Stimulated activated CD4-positive, alpha-beta T cell treated with anti-CD3 and anti-CD28 coated beads, TNF-alpha, amount 100 ng/mL, for 4 hours (primary cell): Measurements from ENCODE around the gene PATL2.
A peak's percentile ranks its signal among the peaks of the same experiment; 100 is the strongest.
"Not testable (repeated sequence)": the region's sequence is repeated elsewhere in the genome, so short reads cannot be mapped to it uniquely, and the experiment has no call there.

Experiments
- DNase-seq, 3 experiments: peaks; one replicate each; pipeline ENCODE4 v3.0.0-alpha.2; 2020; ENCODE audit warnings: low read depth in 3 of 3

The PATL2 gene

DNA sequence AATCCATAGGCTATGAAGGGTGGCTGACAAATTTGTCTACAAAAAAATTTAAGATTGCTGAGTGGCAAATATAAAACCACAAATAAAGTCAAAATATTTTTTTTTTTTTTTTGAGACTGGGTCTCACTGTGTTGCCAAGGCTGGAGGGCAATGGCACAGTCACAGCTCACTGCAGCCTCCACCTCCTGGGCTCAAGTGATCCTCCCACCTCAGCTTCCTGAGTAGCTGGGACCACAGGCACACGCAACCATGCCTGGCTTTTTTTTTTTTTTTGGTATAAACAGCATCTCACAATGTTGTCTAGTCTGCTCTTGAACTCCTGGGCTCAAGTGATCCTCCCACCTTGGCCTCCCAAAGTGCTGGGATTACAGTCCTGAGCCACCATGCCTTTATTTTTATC lies 20.9 kb downstream of the PATL2 start:
- not testable (repeated sequence) for DNase-seq

DNA sequence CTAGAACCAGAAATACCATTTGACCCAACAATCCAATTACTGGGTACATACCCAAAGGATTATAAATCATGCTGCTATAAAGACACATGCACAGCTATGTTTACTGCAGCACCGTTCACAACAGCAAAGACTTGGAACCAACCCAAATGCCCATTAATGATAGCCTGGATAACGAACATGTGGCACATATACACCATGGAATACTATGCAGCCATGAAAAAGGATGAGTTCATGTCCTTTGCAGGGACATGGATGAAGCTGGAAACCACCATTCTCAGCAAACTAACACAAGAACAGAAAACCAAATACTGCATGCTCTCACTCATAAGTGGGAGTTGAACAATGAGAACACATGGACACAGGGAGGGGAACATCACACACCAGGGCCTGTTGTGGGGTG lies 21.8 kb downstream of the PATL2 start:
- DNase-seq, result not testable (repeated sequence)

DNA sequence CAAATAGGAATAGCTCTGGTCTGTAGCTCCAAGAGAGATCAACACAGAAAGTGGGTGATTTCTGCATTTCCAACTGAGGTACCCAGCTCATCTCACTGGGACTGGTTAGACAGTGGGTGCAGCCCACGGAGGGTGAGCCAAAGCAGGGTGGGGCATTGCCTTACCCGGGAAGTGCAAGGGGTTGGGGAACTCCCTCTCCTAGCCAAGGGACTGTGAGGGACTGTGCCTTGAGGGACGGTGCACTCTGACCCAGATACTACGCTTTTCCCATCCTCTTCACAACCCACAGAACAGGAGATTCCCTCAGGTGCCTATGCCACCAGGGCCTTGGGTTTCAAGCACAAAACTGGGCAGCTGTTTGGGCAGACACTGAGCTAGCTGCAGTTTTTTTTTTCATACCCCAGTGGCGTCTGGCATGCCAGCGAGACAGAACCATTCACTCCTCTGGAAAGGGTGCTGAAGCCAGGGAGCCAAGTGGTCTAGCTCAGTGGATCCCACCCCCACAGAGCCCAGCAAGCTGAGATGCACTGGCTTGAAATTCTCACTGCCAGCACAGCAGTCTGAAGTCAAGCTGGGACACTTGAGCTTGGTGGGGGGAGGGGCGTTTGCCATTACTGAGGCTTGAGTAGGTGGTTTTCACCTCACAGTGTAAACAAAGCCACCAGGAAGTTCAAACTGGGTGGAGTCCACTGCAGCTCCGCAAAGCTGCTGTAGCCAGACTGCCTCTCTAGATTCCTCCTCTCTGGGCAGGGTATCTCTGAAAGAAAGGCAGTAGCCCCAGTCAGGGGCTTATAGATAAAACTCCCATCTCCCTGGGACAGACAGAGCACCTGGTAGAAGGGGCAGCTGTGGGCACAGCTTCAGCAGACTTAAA lies 28.1 kb downstream of the PATL2 start:
- DNase-seq, result peak in 2 of 3 experiments; percentile 43 to 57

DNA sequence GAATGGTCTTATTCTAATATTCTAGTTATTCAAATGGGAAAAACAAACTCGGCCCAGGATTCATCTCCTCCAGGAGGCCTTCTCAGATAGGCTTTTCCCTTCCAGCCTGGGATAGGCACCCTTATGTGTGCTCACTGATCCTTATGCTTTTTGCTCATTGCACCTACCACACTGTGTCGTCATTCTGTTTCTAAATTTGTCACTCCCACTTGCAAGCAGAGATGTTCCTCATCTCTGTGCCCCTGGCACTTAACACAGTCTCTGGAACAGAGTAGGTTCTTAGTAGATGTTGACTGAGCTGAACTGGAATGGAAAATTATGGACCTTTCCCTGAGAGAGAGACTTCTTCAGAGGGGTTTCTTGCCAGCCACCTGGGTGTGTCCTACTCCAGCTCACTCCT lies 28.9 kb downstream of the PATL2 start:
- no peak for DNase-seq

DNA sequence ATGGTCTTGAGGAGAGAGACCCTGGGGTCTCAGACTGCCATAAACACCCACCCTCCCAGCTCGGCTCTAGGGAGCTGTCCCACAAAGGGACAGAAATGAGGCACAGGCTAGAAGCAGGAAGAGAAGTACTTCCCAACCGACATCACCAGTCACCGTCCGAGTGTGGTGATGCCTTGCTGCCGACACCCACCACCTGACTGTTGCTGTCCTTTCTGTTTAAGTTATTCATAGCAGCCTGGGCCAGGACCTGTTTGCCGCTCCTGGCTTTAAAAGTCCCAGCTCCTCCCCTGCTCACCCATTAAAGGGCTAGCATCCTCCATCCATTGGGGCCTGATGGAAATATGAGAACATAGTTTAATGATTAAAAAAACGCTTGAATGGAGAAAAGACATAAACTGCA lies 34.4 kb downstream of the PATL2 start:
- no peak for DNase-seq

DNA sequence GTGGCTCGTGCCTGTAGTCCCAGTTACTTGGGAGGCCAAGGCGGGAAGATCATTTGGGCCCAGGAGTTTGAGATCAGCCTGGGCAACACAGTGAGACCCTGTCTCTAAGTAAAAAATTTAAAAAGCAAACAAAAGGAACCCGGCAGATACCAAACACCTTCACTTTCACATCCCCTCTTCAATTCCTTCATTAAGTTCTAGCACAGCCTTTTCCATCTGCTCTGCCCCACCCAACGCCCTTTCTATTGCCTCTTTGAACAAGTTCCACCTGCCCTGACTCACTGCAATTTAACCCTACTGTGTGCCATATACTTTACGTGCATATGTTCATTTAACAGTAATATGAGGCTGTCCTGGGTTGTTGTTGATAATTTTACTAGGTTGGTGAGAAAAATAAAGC lies 35.2 kb downstream of the PATL2 start:
- DNase-seq, result no peak

DNA sequence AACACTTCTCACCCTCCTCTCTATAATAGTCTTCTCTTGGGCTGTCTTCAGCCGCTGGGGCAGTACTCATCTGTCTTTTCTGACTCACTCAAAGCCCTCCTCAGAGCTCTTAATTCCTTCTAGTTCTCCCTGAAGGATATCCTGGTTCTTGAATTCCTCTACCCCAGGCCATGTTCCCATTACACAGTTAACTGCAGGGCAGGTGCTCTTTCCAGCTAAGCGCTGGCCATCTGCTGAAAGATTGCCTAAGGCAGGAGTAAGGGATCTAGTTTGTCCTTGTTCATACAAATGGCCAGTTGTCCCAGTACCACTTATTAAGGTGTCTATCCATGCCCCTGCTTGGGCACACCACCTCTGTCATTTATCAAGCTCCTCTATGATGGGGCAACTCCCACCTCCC lies 37.5 kb downstream of the PATL2 start:
- DNase-seq, result no peak

DNA sequence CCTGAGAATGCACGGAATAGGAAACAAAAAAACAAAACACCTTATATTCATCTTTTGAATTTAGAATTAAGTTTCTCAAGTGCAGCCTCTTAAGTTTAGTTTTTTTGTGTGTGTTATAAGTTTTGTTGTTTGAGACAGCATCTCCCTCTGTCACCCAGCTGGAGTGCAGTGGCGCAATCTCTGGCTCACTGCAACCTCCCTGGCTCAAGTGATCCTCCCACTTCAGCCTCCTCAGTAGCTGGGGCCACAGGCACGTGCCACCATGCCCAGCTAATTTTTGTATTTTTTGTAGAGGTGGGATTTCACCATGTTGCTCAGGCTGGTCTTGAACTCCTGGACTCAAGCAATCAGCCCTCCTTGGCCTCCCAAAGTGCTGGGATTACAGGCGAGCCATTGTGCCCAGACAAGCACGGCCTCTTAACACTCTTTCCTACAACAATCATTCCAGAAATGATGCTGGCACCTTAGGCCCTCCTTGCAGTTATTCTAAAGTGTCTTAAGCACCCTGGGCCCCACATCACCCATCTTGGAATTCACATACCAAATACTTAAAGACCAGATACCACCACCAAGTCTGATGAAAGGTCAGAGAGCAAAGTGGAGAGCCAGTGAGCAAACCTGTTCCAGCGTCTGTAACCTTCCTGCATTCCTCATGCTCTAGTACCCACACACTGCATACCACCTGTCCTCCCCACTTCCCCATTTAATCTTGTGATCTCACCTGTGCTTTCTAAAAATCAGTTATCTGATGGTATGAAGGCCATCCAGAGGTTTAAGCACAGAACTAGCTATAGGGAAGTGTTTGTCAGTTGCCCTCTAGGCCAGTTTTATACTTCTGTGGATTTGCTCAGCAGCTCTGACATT lies 40.8 kb downstream of the PATL2 start:
- no peak for DNase-seq

DNA sequence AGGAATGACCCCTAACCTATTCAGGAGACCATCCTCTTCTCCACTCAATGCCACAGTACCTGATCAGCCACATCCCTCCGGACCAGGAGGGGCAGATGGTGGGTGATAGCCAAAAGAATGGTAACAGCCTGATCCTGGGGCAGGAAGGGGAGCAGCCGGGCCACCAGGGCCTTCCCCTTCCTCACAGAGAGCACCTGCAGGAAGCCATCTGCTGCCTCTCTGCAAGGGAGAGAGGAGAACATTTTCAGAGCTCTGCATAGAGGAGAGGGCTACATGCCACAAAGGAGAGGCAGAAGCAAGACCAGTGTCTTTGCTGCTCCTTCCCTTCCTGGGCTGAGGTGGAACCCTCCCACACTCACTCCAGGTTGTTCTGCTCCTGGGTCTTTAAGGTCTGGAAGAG lies 42.2 kb downstream of the PATL2 start:
- DNase-seq, result no peak

DNA sequence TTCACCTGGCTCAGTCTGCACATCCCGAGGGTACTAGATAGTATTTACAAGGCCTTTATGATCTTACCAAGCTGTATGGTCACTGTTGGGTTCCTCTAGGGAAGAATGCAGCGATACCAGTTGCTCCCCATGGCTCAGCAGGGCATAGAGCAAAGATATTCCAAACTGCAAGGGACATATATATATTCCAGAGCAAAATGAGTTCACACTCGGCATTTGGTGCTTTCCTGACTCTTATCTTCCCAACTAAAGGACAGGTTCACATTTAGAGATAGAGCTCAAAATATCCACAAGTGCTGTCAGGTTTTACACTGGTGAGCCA lies 44.1 kb downstream of the PATL2 start:
- no peak for DNase-seq

DNA sequence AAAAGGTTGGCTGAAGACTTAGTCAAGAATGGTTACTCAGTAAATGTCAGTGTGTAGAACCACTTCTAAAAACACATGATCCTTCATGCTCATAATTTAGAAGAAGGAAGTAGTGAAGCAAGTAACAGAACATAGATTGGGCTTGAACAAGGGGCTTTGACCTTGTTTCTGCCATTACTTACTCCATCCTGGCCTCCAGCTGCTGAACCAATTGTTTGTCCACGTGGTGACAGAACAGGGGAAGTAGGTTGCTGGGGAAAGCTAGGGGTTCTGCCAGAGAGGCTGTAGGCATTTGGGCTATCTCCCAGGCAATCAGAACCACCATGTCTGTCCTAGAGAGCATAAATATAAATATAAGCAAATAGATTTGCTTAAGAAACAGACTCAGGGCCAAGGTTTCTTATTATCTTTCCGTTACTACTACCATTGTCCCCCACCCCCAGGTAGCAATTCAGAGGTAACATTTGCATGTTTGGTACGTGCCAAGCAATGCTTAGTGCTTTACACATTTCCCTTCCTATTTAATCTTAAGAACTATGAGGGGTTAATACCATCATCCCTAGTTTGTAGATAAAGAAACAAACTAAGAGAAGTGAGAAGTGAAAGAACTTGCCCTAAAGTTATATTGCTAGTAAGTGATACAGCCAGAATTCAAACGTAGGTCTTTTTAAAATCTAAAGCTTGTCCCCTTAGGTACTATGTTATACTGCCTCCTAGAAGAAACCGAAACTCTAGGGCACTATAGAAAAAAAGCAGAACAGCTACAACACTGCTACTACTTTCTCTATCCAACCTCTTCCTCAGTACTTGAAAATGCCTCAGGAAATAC lies 44.7 kb downstream of the PATL2 start:
- no peak for DNase-seq

DNA sequence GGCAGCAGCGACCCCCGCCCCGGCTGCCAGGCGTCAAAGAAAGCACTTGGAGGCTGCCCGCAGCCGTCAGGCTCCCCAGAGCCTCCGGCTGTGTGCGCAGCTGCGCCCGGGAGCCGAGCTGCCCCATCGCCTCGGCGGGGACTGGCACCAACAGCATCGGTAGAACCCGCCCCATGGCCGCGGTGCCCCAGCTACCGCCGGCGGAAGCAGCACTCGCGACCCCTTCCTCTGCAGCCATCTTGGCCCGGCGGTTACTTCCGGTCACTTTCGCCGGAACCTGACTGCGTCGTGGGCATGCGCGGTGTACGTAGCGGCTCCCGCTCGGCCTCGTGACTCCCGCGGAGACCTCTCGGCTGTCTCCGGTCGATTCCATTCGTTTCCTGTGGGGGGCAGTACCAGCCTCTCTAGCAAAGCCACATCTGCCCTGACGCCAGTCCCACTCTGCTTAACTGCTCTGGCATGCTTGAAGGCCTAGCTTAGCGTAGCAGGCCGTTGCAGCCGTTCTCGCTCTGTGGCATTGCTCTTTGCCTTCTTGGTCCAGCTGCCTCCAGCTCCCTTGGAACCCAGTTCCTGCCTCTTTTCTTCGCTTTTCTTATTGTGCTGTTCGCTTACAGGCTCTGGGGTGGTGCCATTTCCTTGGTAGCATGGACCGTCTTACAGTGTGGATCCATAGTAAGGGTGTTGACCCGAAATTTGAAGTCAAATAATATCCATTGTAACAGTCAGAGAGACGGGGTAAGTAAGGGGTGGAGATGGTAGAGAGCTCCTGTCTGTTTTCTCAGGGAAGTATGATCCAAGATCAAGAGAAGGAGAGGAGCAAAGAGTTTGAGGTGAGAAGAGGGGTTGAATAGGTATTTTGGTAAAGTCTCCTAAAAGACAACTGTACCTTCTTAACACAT lies 47.5 kb downstream of the PATL2 start, which contains the start of gene SPG11:
TSS of gene SPG11 (minus strand) at position 253 of the 899 bp plus-strand sequence. CDS start at position 238, 15 bp downstream.
- peak; percentile 79 to 93 (median 93) for DNase-seq

DNA sequence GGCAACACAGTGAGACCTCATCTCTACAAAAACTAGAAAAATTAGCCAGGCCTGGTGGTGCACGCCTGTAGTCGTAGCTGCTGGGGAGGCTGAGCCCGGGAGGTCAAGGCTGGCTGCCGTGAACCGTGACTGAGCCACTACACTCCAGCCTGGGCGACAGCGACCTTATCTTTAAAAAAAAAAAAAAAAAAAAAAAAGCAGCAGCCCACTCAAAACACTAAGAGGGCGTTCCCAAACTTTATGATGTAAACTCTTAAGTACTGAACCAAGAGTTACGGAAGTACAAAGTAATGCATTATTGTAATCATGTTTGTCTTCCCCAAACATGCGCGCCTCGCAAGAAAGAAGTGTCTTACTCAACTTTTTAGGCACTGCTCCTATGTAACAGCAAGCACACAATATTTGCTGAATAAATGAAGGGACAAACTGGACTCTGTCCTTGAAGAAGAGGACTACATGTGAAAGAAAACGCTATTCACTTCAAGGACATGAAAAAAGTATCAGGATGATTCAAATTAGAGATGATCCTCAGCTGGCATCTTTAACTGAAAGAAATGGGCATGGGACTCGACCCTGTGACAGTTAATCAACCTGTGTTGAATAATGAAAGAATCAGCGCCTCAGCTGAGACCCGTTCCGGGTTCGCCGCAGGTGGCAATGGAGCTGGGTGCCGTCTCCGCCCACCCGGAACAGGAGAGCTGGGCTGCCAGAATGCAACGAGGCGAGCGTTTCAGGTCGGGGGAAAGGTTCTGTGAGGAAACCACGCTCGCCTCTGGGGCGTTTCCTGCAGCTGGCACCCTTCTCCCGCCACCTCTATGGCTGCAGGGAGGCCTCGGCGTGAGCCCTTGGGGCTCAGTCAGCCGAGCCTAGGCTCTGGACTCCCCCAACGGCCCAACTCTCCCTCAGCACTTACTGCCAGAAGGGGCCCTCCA lies 48.4 kb downstream of the PATL2 start:
- peak; percentile 53 to 72 (median 61) for DNase-seq

DNA sequence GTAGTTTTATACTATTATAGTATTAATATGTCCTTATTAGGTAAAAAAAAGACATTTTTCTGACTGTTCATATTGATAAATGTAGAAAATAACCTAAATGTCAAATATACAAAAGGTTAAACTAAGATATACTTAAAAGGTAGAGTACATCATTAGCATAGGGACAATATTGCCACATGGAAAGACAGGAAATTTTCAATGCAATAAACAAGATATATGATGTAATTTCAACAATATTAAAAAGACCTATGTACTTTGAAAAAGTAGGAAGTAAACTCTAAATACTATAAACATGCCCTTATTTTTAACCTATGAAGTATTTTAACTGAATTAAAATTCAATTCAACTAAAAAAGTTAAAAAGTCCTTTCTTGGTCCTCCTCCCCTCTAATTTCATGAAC lies 49.5 kb downstream of the PATL2 start:
- DNase-seq, result no peak

DNA sequence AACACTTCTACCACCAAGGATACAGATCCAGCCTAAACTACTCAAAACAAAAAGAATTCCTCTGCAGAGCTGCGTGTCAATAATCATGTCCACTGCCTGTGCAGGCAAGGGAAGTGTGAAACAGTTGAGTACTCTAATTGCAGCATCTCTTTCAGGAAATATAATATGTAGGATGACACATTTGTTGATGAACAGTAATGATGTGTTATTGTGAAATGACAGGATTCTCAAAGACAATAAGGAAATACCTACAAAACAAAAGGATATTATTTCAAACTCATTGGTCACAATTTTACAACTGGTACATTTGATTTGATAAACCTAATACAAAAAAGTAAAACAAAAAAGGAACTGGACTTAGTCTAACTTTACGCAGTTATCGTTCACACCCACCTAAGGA lies 52.1 kb downstream of the PATL2 start:
- DNase-seq, result no peak

DNA sequence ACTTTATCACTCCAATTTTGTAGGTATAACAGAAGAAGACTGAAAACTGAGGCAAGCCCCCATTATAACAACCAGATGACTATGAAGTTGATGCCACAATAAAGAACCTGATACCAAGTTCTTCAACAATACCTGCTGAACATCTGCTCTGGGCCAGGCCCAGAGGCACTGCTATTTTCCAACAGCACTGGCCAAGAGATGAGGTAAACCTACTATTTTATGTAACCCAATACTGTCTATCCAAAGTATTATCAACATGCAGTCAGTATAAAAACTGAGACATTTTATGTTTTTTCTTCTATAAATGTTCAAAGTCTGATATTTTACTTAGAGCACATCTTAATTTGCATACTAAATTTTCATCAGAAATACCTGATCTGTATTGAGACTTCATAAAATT lies 53.7 kb downstream of the PATL2 start:
- no peak for DNase-seq

DNA sequence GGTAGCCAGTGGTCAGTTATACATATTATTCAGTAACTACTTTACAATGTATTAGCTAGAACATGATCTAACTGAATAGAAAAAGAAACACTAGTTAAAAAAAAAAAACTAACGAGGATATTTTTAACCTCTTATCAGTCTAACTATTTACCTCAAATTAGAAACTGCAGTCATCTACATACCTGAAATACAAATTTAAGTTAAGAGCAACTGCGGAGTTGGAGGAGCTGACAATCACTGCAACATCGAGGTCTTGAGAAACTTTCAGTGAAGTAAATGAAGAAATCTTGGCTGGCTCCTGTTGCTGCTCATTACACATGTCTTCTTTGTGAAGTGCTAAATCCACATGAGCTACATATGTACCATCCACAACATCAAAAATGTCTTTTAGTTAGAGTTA lies 54.2 kb downstream of the PATL2 start:
- no peak for DNase-seq

DNA sequence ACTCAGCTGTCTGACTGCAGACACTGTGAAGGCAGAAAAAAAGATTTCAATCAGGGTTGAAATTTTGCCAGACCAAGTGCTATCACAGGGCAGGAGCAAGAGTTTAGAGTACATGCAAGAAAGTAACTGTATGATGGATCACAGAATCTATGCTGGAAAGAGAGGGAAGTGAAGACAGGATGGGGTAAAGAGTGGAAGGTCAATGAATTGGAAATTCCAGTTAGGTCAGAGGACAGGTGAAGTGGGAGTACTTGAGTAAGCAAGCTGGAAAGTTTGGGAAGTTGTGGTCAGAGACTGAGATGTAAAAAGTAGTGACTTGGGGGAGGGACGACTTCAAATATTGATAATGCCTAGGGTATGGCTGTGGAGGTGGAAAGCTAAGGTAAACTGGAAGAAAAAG lies 54.8 kb downstream of the PATL2 start:
- no peak for DNase-seq

DNA sequence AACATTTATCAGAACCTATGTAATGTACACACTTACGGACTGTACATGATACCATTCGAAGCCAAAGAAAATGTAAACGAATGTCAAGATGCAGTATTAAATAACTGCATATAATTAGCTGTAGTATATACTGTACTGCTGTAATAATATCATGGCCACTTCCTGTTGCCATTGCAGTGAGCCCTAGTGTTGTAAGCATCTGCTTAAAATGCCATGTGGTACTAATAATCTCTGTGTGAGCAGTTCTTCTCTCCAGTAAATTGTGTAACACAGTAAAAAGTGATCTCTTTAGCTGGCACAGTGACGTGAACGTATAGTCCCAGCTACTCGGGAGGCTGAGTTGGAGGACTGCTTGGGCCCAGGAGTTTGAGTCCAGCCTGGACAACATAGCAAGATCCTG lies 56.3 kb downstream of the PATL2 start:
- no peak for DNase-seq

DNA sequence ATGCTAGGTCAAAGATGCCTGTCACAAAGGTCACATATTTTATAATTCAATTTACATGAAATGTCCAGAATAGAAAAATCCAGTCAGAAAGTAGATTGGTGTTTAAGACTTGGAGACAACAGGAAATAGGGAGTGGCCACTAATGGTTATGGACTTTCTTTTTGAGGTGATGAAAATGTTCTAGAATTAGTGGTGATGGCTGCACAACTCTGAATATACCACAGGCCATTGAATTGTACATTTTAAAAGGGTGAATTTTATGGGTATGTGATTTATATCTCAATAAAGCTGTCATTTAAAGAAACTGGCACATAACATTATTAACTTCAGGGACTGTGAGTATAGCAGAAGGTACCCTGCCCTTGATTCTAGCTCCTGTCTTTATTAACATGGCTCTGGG lies 63.5 kb downstream of the PATL2 start:
- no peak for DNase-seq
